ENCODE data around the gene SLX9. TPM values are rescaled to one million over a fixed set of nuclear protein-coding genes. Genes with fewer than 3 reads are reported as not detected.
A peak's percentile ranks its signal among the peaks of the same experiment; 100 is the strongest.

The SLX9 gene
- total and polyA plus RNA-seq, 2 donors (not counting 3 experiments of a cell fraction or from before 2014, with no cell fraction given): 27.0 to 50.6 TPM

GRCh38 chr21:44957047-44957831 is 17.4 kb downstream of the SLX9 start:
- no TSS peak for BruUV-seq (replicated peaks)
- H3K9me1 ChIP-seq (replicated peaks; ENCODE audit: control insufficient read depth, extremely low read depth, insufficient read depth, low read length): no peaks in the 10 kb centered on the region
- dilution Hi-C loops (cut with MboI; ENCODE audit: extremely low pct_ligation_motif_present, low sequenced_read_pairs): no loop called here
- H3K4me3 ChIP-seq (replicated peaks in 1 of 3; ENCODE audit: insufficient read depth in 1 of 3, low read depth in 1 of 3, low read length in 3 of 3): no peak overlapping the region
- ChIA-PET POLR2A (no interaction called here), CTCF (interaction anchor here (1.4 to 6.5 kb wide), 5 partner anchors 8 to 183 kb away, joined by 3 to 47 read pairs (median 19); no protein-coding TSS in a partner anchor)
- TF ChIP-seq POLR2A (IDR thresholded peaks at IDR 0.05; ENCODE audit: low read depth, low read length) (no peak), MAX (IDR thresholded peaks at IDR 0.05; ENCODE audit: insufficient read depth, insufficient read length) (no peak)
- H3K4me1 ChIP-seq (ENCODE audit: control insufficient read depth, extremely low read depth, insufficient read depth, low read length): peaks cover 26% of the 10 kb centered on the region
- H2AFZ ChIP-seq (ENCODE audit: low read depth, low read length): no peak overlapping the region
- intact Hi-C loops (cut with micrococcal nuclease): no loop called here
- H3K79me2 ChIP-seq (ENCODE audit: control insufficient read depth, insufficient read depth, low read length): peaks cover 38% of the 10 kb centered on the region
- H3K9me3 ChIP-seq (replicated peaks; ENCODE audit: control insufficient read depth, insufficient read depth, low read length): no peaks in the 10 kb centered on the region
- H3K27ac ChIP-seq (ENCODE audit: insufficient read depth, low read depth, low read length): no peak overlapping the region
- H4K20me1 ChIP-seq (replicated peaks; ENCODE audit: control insufficient read depth, extremely low read depth, insufficient read depth, low read length): no peaks in the 10 kb centered on the region
- no peak overlapping the region for H3K4me2 ChIP-seq (ENCODE audit: insufficient read depth, low read length)
- DNase-seq (ENCODE audit: low read depth, low spot score): no peak
- H3K9ac ChIP-seq (replicated peaks; ENCODE audit: extremely low read depth, insufficient read depth, low read length): no peak overlapping the region
- peaks cover 5 to 13% of the 10 kb centered on the region in 2 experiments for H3K36me3 ChIP-seq (ENCODE audit: control insufficient read depth in 2 of 2, extremely low read depth in 1 of 2, insufficient read depth in 2 of 2, low read length in 2 of 2)
- no peaks in the 10 kb centered on the region for H3K27me3 ChIP-seq (ENCODE audit: control insufficient read depth in 2 of 2, insufficient read depth in 2 of 2, low read length in 2 of 2)
- FAIRE-seq: no peak

GRCh38 chr21:44957901-44958451 is 18.1 kb downstream of the SLX9 start:
- Histone ChIP-seq H3K79me2 (ENCODE audit: control insufficient read depth, insufficient read depth, low read length) (peaks cover 31% of the 10 kb centered on the region), H4K20me1 (replicated peaks; ENCODE audit: control insufficient read depth, extremely low read depth, insufficient read depth, low read length) (no peaks in the 10 kb centered on the region), H3K36me3 (ENCODE audit: control insufficient read depth in 2 of 2, extremely low read depth in 1 of 2, insufficient read depth in 2 of 2, low read length in 2 of 2) (peaks cover 5 to 13% of the 10 kb centered on the region in 2 experiments), H2AFZ (ENCODE audit: low read depth, low read length) (no peak overlapping the region), H3K9me3 (replicated peaks; ENCODE audit: control insufficient read depth, insufficient read depth, low read length) (no peaks in the 10 kb centered on the region), H3K9me1 (replicated peaks; ENCODE audit: control insufficient read depth, extremely low read depth, insufficient read depth, low read length) (no peaks in the 10 kb centered on the region), H3K27me3 (ENCODE audit: control insufficient read depth in 2 of 2, insufficient read depth in 2 of 2, low read length in 2 of 2) (no peaks in the 10 kb centered on the region), H3K27ac (ENCODE audit: insufficient read depth, low read depth, low read length) (peak overlapping the region; percentile 61), H3K9ac (replicated peaks; ENCODE audit: extremely low read depth, insufficient read depth, low read length) (no peak overlapping the region), H3K4me3 (replicated peaks in 1 of 3; ENCODE audit: insufficient read depth in 1 of 3, low read depth in 1 of 3, low read length in 3 of 3) (no peak overlapping the region), H3K4me2 (ENCODE audit: insufficient read depth, low read length) (no peak overlapping the region), H3K4me1 (ENCODE audit: control insufficient read depth, extremely low read depth, insufficient read depth, low read length) (peaks cover 33% of the 10 kb centered on the region)
- dilution Hi-C loops (cut with MboI; ENCODE audit: extremely low pct_ligation_motif_present, low sequenced_read_pairs) (no loop called here), intact Hi-C loops (cut with micrococcal nuclease) (loop anchor here (2.0 kb wide), 1 partner anchor 117 kb away; the partner anchor contains the start of gene ADARB1)
- TF ChIP-seq POLR2AphosphoS5 (IDR thresholded peaks at IDR 0.05; ENCODE audit: insufficient read depth, low read depth, low read length): no peak
- TF ChIP-seq FOS (IDR thresholded peaks at IDR 0.05; ENCODE audit: borderline replicate concordance, insufficient read depth, low read length): no peak
- TF ChIP-seq JUN (IDR thresholded peaks at IDR 0.05; ENCODE audit: borderline replicate concordance, insufficient read depth, insufficient read length, low read depth): no peak
- no peak for TF ChIP-seq MYC (IDR thresholded peaks at IDR 0.05; ENCODE audit: low read depth, low read length)
- TF ChIP-seq CTCF (IDR thresholded peaks at IDR 0.05; ENCODE audit: extremely low read depth in 1 of 2, insufficient read depth in 1 of 2, low read depth in 1 of 2, low read length in 2 of 2): no peak
- TF ChIP-seq GATA2 (IDR thresholded peaks at IDR 0.05; ENCODE audit: insufficient read depth, insufficient read length, low read depth, low read length): no peak
- TF ChIP-seq POLR2A (IDR thresholded peaks at IDR 0.05; ENCODE audit: low read depth, low read length): no peak
- TF ChIP-seq EZH2 (IDR thresholded peaks at IDR 0.05; ENCODE audit: borderline replicate concordance, low read depth, low read length, severe bottlenecking): no peak
- TF ChIP-seq MAX (IDR thresholded peaks at IDR 0.05; ENCODE audit: insufficient read depth, insufficient read length): no peak
- ChIA-PET CTCF (interaction anchor here (1.0 to 6.5 kb wide), 8 partner anchors 9 to 182 kb away, joined by 3 to 47 read pairs (median 4); no protein-coding TSS in a partner anchor), POLR2A (no interaction called here)
- BruUV-seq (replicated peaks): no TSS peak
- FAIRE-seq (no peak), DNase-seq (ENCODE audit: low read depth, low spot score) (no peak)

Measured in endothelial cell of umbilical vein (primary cell).